HG03460 (cell line): ENCODE results near the gene SIGLEC5.
A peak's percentile ranks its signal among the peaks of the same experiment; 100 is the strongest.

Experiments
- ATAC-seq: cut with Tn5 transposase; IDR thresholded peaks from one replicate; pipeline ENCODE4 v1.9.1; 2021; ENCODE audit not compliant: unreplicated experiment

SIGLEC5 gene

GRCh38 chr19:51628153-51628939 is 1.9 kb downstream of the SIGLEC5 start:
- no peak for ATAC-seq

- ATAC-seq: no peak
Measured at GRCh38 chr19:51627491-51628138, 2.6 kb downstream of the SIGLEC5 start.

GRCh38 chr19:51626675-51627074 is 3.5 kb downstream of the SIGLEC5 start:
- no peak for ATAC-seq

- no peak for ATAC-seq
Measured at GRCh38 chr19:51621178-51621577, 9.0 kb downstream of the SIGLEC5 start.

GRCh38 chr19:51615991-51616390 is 14.2 kb downstream of the SIGLEC5 start:
- ATAC-seq: no peak

GRCh38 chr19:51614789-51615188 is 15.4 kb downstream of the SIGLEC5 start:
- no peak for ATAC-seq

- no peak for ATAC-seq
Measured at GRCh38 chr19:51610576-51610975, 19.6 kb downstream of the SIGLEC5 start.

- ATAC-seq: no peak
Measured at GRCh38 chr19:51607920-51608562, 22.2 kb downstream of the SIGLEC5 start.

GRCh38 chr19:51607077-51607476 is 23.1 kb downstream of the SIGLEC5 start:
- peak; percentile 91 for ATAC-seq

GRCh38 chr19:51602189-51602854 is 27.9 kb downstream of the SIGLEC5 start:
- ATAC-seq: no peak

- ATAC-seq: no peak
Measured at GRCh38 chr19:51600940-51601580, 29.1 kb downstream of the SIGLEC5 start.

- no peak for ATAC-seq
Measured at GRCh38 chr19:51599084-51599483, 31.1 kb downstream of the SIGLEC5 start.

GRCh38 chr19:51598159-51598915 is 31.9 kb downstream of the SIGLEC5 start:
- ATAC-seq: no peak

- no peak for ATAC-seq
Measured at GRCh38 chr19:51595190-51596175, 34.7 kb downstream of the SIGLEC5 start.

- peak; percentile 5 for ATAC-seq
Measured at GRCh38 chr19:51594774-51595109, 35.5 kb downstream of the SIGLEC5 start.

- ATAC-seq: peak; percentile 95
Measured at GRCh38 chr19:51593969-51594773, 36.0 kb downstream of the SIGLEC5 start.

GRCh38 chr19:51593138-51593890 is 36.9 kb downstream of the SIGLEC5 start:
- ATAC-seq: peak; percentile 7

GRCh38 chr19:51592521-51592920 is 37.7 kb downstream of the SIGLEC5 start:
- no peak for ATAC-seq
